ENCODE results near the gene TSPO2. TPM values are rescaled to one million over a fixed set of nuclear protein-coding genes. Genes with fewer than 3 reads are reported as not detected.
A peak's percentile ranks its signal among the peaks of the same experiment; 100 is the strongest.

Gene TSPO2
- total and polyA plus RNA-seq, 2 of the 13 experiments (the other 11 are each of a cell fraction or from before 2014, with no cell fraction given): 0.55 TPM; not detected in 1

- Histone ChIP-seq H3K9me3 (ENCODE audit: low read length) (no peaks in the 10 kb centered on the region), H2AFZ (ENCODE audit: low read length) (no peak overlapping the region), H4K20me1 (ENCODE audit: insufficient read depth, low read length) (no peaks in the 10 kb centered on the region), H3K9ac (ENCODE audit: insufficient read depth, low read depth, low read length) (no peak overlapping the region), H3K36me3 (replicated peaks in 1 of 2; ENCODE audit: control insufficient read depth in 1 of 2, insufficient read depth in 2 of 2, low read length in 2 of 2) (peaks cover 6 to 7% of the 10 kb centered on the region in 2 experiments; a peak in 4 of 5 replicates), H3K27me3 (ENCODE audit: control insufficient read depth in 1 of 2, insufficient read depth in 2 of 2, low read length in 2 of 2) (no peaks in the 10 kb centered on the region), H3K4me2 (ENCODE audit: low read depth, low read length) (peak overlapping the region; percentile 23; the same call in 1 of the 2 replicates), H3K4me3 (replicated peaks in 1 of 3; ENCODE audit: insufficient read depth in 1 of 3, low read depth in 2 of 3, low read length in 3 of 3) (no peak overlapping the region), H3K79me2 (ENCODE audit: insufficient read depth, low read length) (no peaks in the 10 kb centered on the region), H3K4me1 (ENCODE audit: insufficient read depth, low read length) (peaks cover 65% of the 10 kb centered on the region), H3K27ac (ENCODE audit: extremely low read length, insufficient read depth, low read length) (peak overlapping the region; percentile 24)
- BruUV-seq (replicated peaks): no TSS peak
- FAIRE-seq: no peak
- intact Hi-C loops (cut with micrococcal nuclease; ENCODE audit: unreplicated experiment) (no loop called here), in situ Hi-C loops (cut with HindIII; ENCODE audit: extremely low pct_ligation_motif_present, low pct_unique_long_range_greater_than_20kb) (loop anchor here (10.0 kb wide), 1 partner anchor 528 kb away; no protein-coding TSS in a partner anchor)
- ChIA-PET CTCF (ENCODE audit: low intra/inter-chr PET ratio, low total read pairs) (no interaction called here), POLR2A (interaction anchor here (1.5 to 5.2 kb wide), 4 partner anchors 9 to 16 kb away, joined by 6 to 59 read pairs (median 18); partner anchors contain the start of genes NFYA, OARD1, TSPO2 and UNC5CL)
- peak; percentile 60 for ATAC-seq
- WGBS (ENCODE audit: low lambda C conversion rate): 69% methylated on average over 6 of the region's 6 CpGs
- peak; percentile 45 for DNase-seq (ENCODE audit: low spot score)
- TF ChIP-seq SOX13 (IDR thresholded peaks at IDR 0.05) (no peak), SOX13 (CRISPR knock-in tag; conservative IDR thresholded peaks at IDR 0.05 in 1 of 2, IDR thresholded peaks at IDR 0.05 in 1 of 2) (0 out of 4 replicates have a peak, but pooled peaks of 1 of the 2 experiments have one; percentile 21), MTA1 (CRISPR knock-in tag; IDR thresholded peaks at IDR 0.05; ENCODE audit: borderline replicate concordance) (0 out of 2 replicates have a peak, but pooled peaks have one; percentile 35), ZNF432 (CRISPR knock-in tag; IDR thresholded peaks at IDR 0.05; ENCODE audit: borderline replicate concordance) (no peak), PAF1 (CRISPR knock-in tag; IDR thresholded peaks at IDR 0.05) (no peak), HNF4G (IDR thresholded peaks at IDR 0.05; ENCODE audit: borderline replicate concordance, low read depth, low read length) (0 out of 2 replicates have a peak, but pooled peaks have one; percentile 23), HNF4G (CRISPR knock-in tag; IDR thresholded peaks at IDR 0.05; ENCODE audit: borderline replicate concordance, low read depth) (no peak), RFXANK (CRISPR knock-in tag; IDR thresholded peaks at IDR 0.05) (no peak), SSRP1 (CRISPR knock-in tag; IDR thresholded peaks at IDR 0.05) (no peak), RBM39 (IDR thresholded peaks at IDR 0.05; ENCODE audit: low read depth, low read length, poor library complexity, severe bottlenecking) (no peak)
- TF ChIP-seq, protein P1, sequence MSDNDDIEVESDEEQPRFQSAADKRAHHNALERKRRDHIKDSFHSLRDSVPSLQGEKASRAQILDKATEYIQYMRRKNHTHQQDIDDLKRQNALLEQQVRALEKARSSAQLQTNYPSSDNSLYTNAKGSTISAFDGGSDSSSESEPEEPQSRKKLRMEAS (IDR thresholded peaks at IDR 0.05): peak; percentile 53; the same call in 1 of the 2 replicates
- TF ChIP-seq, protein P2, sequence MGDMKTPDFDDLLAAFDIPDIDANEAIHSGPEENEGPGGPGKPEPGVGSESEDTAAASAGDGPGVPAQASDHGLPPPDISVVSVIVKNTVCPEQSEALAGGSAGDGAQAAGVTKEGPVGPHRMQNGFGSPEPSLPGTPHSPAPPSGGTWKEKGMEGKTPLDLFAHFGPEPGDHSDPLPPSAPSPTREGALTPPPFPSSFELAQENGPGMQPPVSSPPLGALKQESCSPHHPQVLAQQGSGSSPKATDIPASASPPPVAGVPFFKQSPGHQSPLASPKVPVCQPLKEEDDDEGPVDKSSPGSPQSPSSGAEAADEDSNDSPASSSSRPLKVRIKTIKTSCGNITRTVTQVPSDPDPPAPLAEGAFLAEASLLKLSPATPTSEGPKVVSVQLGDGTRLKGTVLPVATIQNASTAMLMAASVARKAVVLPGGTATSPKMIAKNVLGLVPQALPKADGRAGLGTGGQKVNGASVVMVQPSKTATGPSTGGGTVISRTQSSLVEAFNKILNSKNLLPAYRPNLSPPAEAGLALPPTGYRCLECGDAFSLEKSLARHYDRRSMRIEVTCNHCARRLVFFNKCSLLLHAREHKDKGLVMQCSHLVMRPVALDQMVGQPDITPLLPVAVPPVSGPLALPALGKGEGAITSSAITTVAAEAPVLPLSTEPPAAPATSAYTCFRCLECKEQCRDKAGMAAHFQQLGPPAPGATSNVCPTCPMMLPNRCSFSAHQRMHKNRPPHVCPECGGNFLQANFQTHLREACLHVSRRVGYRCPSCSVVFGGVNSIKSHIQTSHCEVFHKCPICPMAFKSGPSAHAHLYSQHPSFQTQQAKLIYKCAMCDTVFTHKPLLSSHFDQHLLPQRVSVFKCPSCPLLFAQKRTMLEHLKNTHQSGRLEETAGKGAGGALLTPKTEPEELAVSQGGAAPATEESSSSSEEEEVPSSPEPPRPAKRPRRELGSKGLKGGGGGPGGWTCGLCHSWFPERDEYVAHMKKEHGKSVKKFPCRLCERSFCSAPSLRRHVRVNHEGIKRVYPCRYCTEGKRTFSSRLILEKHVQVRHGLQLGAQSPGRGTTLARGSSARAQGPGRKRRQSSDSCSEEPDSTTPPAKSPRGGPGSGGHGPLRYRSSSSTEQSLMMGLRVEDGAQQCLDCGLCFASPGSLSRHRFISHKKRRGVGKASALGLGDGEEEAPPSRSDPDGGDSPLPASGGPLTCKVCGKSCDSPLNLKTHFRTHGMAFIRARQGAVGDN (CRISPR knock-in tag; IDR thresholded peaks at IDR 0.05): peak; percentile 66
- TF ChIP-seq, protein P3, sequence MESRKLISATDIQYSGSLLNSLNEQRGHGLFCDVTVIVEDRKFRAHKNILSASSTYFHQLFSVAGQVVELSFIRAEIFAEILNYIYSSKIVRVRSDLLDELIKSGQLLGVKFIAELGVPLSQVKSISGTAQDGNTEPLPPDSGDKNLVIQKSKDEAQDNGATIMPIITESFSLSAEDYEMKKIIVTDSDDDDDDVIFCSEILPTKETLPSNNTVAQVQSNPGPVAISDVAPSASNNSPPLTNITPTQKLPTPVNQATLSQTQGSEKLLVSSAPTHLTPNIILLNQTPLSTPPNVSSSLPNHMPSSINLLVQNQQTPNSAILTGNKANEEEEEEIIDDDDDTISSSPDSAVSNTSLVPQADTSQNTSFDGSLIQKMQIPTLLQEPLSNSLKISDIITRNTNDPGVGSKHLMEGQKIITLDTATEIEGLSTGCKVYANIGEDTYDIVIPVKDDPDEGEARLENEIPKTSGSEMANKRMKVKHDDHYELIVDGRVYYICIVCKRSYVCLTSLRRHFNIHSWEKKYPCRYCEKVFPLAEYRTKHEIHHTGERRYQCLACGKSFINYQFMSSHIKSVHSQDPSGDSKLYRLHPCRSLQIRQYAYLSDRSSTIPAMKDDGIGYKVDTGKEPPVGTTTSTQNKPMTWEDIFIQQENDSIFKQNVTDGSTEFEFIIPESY (CRISPR knock-in tag; IDR thresholded peaks at IDR 0.05): peak; percentile 35; the same call in 1 of the 2 replicates
Measured at GRCh38 chr6:41056768-41057490, 14.7 kb downstream of the TSPO2 start.

All from HepG2 (cell line).